ENCODE results near the gene ACSL5.

ACSL5 gene

DNA sequence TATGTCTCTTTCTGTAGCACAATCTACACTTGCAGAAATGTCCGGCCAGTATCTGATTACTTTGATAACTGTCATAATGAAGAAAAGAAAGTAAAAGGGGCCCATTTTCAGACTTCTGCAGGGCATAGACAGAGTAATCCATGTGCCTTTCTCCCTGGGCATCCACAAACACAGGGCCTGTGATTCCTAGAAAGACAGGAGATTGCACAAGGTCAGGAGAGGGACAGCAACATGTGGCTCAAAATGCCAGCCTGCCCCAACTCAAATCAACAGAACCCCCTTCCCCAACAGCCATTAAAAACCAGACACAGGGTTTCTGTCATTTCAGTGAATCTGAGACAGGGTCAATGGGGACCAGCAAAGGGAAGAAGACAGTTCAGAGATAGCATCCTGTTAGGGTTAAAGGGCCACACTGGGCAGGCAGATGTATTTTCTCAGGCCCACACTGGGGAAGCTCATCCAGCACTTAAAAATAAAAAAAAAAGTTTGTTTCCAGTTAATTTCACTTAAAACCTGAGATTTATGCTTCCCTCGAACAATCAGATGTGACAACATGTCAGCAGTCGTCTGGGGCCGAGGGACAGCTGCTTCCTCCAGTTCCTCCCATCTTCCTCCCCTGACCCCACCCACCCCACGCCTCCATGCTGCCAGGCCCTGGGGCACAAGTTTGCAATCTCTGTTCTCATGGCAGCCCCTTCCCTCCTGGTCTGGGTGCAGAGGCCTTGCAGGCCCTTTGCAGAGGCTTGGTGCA, 30.7 kb upstream of the ACSL5 start:
- TF ChIP-seq, protein P1, sequence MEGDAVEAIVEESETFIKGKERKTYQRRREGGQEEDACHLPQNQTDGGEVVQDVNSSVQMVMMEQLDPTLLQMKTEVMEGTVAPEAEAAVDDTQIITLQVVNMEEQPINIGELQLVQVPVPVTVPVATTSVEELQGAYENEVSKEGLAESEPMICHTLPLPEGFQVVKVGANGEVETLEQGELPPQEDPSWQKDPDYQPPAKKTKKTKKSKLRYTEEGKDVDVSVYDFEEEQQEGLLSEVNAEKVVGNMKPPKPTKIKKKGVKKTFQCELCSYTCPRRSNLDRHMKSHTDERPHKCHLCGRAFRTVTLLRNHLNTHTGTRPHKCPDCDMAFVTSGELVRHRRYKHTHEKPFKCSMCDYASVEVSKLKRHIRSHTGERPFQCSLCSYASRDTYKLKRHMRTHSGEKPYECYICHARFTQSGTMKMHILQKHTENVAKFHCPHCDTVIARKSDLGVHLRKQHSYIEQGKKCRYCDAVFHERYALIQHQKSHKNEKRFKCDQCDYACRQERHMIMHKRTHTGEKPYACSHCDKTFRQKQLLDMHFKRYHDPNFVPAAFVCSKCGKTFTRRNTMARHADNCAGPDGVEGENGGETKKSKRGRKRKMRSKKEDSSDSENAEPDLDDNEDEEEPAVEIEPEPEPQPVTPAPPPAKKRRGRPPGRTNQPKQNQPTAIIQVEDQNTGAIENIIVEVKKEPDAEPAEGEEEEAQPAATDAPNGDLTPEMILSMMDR (IDR thresholded peaks at IDR 0.05; ENCODE audit: insufficient read depth, low read depth, low read length, missing control alignments) = no peak
- no peak for DNase-seq (ENCODE audit: low read depth)
- H3K4me3 ChIP-seq (ENCODE audit: low read depth, low read length) = no peak overlapping the region

DNA sequence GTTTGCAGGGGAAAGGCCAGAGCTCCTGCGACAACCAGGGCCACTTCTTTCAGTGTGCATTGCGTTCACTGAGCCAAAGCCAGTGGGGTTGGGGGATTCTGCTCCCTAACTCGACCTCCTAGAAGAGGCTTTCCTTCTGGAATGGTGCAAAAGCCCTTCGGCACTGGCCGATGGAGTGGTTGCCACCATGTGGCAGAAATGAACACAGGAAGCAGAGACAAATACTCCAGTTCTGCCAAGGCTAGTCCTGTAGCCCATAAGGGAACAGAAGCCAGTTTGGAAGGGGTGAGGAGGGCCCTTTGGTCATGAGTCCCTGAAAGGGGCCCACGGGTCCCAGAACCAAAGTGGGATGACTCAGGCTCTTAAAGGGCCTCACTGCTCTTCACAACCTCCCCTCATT, 29.7 kb upstream of the ACSL5 start:
- TF ChIP-seq, protein P1 (IDR thresholded peaks at IDR 0.05; ENCODE audit: insufficient read depth, low read depth, low read length, missing control alignments) = no peak
- H3K4me3 ChIP-seq (ENCODE audit: low read depth, low read length) = no peak overlapping the region
- DNase-seq (ENCODE audit: low read depth) = no peak

DNA sequence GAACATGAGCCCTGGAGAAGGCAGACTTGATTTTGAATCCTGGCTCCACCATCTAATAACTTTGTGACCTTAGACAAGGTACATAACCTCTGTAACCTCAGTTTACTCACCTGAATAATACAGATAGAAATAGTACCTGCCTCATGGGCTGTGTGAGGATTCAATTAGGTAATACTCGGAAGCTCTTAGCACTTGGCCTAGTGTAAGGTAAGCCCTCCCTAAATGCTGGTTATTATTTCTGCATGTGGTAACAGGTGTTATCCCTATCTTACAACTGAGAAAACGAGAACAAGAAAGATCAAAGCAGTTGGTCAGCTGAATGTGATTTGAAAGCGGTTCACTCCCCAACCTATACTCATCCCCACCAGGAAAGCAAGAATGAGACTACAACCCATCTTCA, 28.7 kb upstream of the ACSL5 start:
- TF ChIP-seq, protein P1 (IDR thresholded peaks at IDR 0.05; ENCODE audit: insufficient read depth, low read depth, low read length, missing control alignments) = no peak
- H3K4me3 ChIP-seq (ENCODE audit: low read depth, low read length) = no peak overlapping the region
- no peak for DNase-seq (ENCODE audit: low read depth)

DNA sequence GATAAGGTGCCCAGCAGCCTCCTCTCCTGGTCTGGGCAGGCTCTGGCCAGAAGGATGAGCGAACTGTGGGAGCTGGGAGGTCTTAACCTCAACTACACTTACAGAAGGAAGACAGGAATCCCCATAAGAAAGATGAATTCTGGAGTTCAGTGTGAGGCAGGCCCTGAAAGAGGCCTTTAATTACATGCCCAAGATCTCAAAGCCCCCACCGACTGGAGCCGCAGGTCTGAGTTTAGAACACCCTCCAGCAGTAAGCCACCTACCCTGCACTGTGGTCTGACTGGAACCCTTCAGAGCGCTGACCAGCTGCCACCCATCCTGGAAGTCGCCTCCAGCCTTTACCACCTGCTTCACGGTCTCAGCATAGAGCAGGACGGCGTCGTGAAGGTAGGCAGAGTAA, 28.2 kb upstream of the ACSL5 start:
- TF ChIP-seq, protein P1 (IDR thresholded peaks at IDR 0.05; ENCODE audit: insufficient read depth, low read depth, low read length, missing control alignments) = no peak
- H3K4me3 ChIP-seq (ENCODE audit: low read depth, low read length) = no peak overlapping the region
- no peak for DNase-seq (ENCODE audit: low read depth)

DNA sequence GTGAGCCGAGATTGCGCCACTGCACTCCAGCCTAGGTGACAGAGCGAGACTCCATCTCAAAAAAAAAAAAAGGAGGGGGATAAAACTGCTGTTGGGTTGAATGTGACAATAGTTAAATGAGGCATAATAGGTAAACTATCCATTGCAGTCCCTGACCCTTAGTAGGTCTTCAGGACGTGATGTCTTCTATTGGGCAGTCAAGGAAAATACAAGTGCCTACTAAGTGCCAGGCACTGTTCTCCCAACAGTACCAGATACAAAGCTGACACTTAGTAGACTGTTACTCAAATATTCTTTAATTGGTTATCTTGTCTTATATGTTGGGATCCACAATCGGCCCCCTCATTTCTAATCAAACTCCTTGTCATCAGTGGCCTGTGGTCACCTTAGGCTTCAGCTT, 27.1 kb upstream of the ACSL5 start:
- no peak overlapping the region for H3K4me3 ChIP-seq (ENCODE audit: low read depth, low read length)
- no peak for DNase-seq (ENCODE audit: low read depth)
- TF ChIP-seq, protein P1 (IDR thresholded peaks at IDR 0.05; ENCODE audit: insufficient read depth, low read depth, low read length, missing control alignments) = no peak

DNA sequence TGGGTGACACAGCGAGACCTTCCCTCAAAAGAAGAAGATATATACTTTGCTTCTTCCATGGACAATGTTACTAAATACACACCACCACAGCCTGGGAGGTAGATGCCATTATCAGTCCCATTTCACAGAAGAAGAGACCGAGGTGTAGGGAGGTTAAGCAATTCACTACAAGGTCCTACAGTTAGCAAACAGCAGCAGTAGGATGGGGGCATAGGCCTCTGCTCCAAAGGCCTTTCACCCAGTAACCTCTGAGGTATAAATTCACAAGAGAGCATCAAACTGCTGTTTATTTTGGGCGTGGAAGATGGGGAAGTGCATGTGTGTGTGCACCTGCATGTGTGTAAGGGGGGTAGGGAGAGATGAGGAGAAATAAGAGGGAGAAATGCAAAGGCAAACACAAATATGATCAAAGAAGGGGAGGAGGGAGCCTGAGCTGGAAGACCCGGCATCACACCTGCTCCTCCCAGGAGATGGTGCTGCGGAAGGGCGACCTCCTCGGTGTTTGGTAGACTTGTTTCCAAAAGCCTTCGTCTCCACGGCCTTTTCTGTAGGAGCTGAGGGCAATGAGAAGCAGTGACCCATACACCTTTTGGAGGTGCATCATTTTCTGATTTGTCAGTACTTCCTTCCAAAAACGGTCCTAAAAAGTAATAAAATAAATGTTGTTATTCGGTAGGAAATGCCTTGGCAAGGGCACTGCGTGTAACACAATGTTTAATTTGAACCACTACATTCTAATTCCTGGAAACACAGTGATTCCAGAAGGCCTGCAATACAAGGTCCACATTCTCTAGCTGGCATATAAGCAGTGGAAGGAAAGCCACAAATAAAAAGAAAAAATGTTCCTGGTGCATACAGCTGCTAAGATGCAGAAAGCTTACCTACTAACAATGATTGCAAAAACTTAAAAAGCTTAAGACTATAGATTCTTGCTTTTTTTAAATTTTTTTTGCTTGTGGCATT, 25.9 kb upstream of the ACSL5 start:
- H3K4me3 ChIP-seq (ENCODE audit: low read depth, low read length) = no peak overlapping the region
- TF ChIP-seq, protein P1 (IDR thresholded peaks at IDR 0.05; ENCODE audit: insufficient read depth, low read depth, low read length, missing control alignments) = no peak
- DNase-seq (ENCODE audit: low read depth) = no peak

Data from GM12865 (cell line).